ENCODE results near the gene MPC1.
"Not testable (repeated sequence)": the region's sequence is repeated elsewhere in the genome, so short reads cannot be mapped to it uniquely, and the experiment has no call there.

MPC1 gene

DNA sequence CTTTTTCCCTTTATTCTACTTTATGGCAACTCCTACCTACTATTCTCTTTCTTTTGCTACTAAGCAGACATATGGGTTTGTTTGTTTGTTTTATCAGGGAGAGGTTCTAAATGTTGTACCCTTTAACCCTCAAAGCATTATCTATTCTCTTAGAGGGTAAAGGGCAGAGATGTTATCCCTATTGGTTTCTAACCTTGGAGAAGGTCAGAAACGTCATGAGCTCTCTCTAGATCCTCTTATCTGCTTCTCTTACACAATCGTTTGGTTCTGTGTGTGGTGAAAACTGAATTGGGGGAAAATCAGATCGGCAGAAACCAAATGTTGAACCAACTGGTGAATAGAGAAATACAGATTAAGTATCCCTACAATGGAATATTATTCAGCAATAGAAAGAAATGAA is 6.4 kb upstream of the MPC1 start:
- TF ChIP-seq CTCF (IDR thresholded peaks at IDR 0.05; ENCODE audit: low read depth, low read length, missing control alignments), result no peak
- DNase-seq (ENCODE audit: low read depth), result no peak
- no peak overlapping the region for H3K4me3 ChIP-seq (ENCODE audit: low read depth, low read length)

DNA sequence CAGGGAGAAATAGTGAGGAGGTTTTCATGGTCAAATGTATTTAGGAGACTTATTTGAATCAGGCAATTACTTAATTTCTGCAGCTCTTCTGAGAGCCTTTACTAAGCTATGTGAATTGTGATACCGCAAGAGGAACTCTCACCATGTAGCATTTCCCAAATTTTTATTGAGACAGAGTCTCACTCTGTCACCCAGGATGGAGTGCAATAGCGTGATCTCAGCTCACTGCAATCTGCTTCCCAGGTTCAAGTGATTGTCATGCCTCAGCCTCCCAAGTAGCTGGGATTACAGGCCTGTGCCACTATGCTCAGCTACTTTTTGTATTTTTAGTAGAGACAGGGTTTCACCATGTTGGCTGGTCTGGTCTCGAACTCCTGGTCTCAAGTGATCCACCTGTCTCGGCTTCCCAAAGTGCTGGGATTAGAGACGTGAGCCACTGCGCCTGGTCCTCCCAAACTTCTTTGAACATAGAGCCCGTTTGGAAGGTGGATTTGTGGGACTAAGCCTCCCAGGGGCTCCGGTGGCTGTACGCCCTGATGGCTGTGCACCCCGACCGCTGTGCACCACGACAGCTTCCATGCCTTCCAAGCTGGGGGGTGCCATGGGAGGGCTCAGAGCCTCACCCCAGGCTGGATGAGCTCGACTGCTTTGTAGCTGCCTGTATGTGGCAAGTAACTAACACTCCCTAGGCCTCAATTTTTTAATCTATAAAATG is 5.7 kb upstream of the MPC1 start:
- no peak for DNase-seq (ENCODE audit: low read depth)
- no peak for TF ChIP-seq CTCF (IDR thresholded peaks at IDR 0.05; ENCODE audit: low read depth, low read length, missing control alignments)
- no peak overlapping the region for H3K4me3 ChIP-seq (ENCODE audit: low read depth, low read length)

DNA sequence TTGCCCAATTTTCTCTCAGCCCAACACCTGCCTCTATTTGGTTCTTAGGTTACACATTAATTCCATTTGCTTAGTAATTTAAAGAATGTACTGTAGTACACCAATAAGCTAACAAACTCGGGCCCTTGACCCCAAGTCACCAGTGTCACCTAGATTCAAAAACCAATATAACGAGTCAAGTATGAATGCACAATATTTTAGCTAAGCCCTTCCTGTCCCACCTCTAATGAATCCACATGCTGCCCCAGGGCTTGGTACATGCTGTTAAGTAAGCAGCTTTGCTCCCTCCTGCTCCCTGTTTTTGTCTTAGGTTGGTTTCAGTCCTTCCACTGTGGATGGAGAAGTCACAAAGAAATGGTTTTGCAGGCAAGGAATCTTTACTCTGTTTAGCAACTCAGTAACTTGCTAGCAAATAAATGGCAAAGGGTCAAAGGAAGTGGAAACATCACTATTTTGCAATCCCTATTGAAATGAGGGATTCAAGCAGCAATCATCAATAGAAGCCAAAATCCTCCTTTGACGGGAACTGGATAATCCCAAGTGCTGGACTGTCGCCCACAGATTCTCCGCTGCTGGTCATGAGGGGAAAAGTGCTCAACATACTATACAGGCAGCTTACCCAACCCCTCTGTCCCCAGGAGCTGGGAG is 5.0 kb upstream of the MPC1 start:
- DNase-seq (ENCODE audit: low read depth), result no peak
- TF ChIP-seq CTCF (IDR thresholded peaks at IDR 0.05; ENCODE audit: low read depth, low read length, missing control alignments), result no peak

GRCh38 chr6:166387098-166387497 is 4.4 kb upstream of the MPC1 start:
- not testable (repeated sequence) for H3K4me3 ChIP-seq (ENCODE audit: low read depth, low read length); DNase-seq (ENCODE audit: low read depth)

More for the DNA sequence above, 5.0 kb upstream of the MPC1 start:
- H3K4me3 ChIP-seq (ENCODE audit: low read depth, low read length), result no peak overlapping the region

- TF ChIP-seq CTCF (IDR thresholded peaks at IDR 0.05; ENCODE audit: low read depth, low read length, missing control alignments), result no peak
- DNase-seq (ENCODE audit: low read depth), result no peak
- no peak overlapping the region for H3K4me3 ChIP-seq (ENCODE audit: low read depth, low read length)
Measured at GRCh38 chr6:166386111-166386510, 3.4 kb upstream of the MPC1 start.

- peak overlapping the region; percentile 84 for H3K4me3 ChIP-seq (ENCODE audit: low read depth, low read length)
- DNase-seq (ENCODE audit: low read depth), result not testable (repeated sequence)
- peak; percentile 32 for TF ChIP-seq CTCF (IDR thresholded peaks at IDR 0.05; ENCODE audit: low read depth, low read length, missing control alignments)
Measured at GRCh38 chr6:166383802-166384363, 1.1 kb upstream of the MPC1 start.

DNA sequence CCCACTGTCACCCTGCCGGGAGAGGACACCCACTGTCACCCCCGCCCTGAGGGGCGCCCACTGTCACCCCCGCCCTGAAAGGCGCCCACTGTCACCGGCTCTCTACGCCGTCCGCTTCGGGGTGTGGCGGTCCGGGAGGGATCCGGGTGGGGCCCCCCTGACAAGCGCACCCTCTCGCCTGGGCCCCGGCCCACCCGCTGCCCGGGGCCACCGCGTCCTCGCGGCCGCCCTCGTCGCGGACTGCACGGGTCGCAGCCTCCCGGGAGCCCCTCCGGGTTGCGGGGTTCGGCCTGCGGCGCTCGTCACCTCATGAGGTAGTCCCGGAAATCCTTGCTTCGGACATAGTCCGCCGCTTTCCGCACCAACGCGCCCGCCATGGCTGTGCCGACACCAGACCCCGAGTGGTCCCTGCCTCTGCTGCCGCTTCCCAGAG is 224 bp downstream of the MPC1 start:
- DNase-seq (ENCODE audit: low read depth), result no peak
- no peak for TF ChIP-seq CTCF (IDR thresholded peaks at IDR 0.05; ENCODE audit: low read depth, low read length, missing control alignments)
- H3K4me3 ChIP-seq (ENCODE audit: low read depth, low read length), result peak overlapping the region; percentile 84

Measured in GM12864 (cell line).